GM13976 (cell line): ENCODE data around the gene PML.

Source experiments
- DNase-seq: peaks from one replicate; pipeline ENCODE4 v3.0.0; 2012; ENCODE audit warnings: low spot score
- in situ Hi-C: fragments of 300-500 bp; cut with MboI; formaldehyde crosslinking; loops from one replicate; pipeline ENCODE4 v1.12.0; 2022; ENCODE audit warnings: low sequenced_read_pairs, mixed read lengths, inconsistent platforms; ENCODE audit not compliant: unreplicated experiment
- TF ChIP-seq, protein P1 (sequence below): IDR thresholded peaks from 2 replicates; pipeline ENCODE4 v1.5.1; 2012; ENCODE audit warnings: borderline replicate concordance, mild to moderate bottlenecking; ENCODE audit not compliant: insufficient read depth; ENCODE audit errors: extremely low read depth, missing control alignments, control extremely low read depth

The PML gene

DNA sequence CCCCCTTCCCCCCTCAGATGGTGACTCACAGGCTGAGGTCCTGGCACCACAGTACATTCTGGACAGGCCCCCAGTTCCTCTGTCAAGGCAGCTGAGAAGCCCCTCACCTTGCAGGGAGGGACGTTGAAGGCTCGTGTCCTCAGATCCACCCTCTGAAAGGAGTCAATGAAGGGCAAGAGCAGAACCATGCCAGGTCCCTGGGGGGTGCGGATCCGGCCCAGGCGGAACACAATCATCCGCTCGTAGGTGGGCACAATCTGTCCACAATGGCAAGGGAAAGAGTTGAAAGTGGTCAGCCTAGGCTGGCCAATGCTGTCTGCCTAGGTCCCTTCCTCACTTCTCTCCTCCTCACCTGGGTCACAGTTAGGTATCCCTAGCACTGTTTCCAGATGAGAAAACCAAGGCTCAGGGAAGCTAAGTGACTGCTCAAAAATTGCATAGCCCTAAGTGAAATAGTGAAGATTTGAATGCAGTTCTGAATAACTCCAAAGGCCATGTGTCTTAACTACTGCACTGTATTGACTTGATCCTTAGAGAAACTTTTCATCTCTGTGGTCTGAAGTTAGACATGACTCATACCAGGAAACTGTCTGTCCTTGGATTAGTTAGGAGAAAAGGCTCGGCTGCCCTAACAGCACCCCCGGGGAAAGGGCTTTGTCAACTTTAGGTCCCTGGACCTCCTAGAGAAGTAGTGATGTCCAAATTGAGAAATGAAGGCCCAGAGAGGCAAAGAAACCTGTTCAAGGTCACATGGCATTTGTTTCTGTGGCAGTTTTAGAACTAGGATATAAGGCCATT lies 5.3 kb upstream of the PML start:
- DNase-seq, result no peak
- in situ Hi-C loops, result no loop called here
- TF ChIP-seq, protein P1, sequence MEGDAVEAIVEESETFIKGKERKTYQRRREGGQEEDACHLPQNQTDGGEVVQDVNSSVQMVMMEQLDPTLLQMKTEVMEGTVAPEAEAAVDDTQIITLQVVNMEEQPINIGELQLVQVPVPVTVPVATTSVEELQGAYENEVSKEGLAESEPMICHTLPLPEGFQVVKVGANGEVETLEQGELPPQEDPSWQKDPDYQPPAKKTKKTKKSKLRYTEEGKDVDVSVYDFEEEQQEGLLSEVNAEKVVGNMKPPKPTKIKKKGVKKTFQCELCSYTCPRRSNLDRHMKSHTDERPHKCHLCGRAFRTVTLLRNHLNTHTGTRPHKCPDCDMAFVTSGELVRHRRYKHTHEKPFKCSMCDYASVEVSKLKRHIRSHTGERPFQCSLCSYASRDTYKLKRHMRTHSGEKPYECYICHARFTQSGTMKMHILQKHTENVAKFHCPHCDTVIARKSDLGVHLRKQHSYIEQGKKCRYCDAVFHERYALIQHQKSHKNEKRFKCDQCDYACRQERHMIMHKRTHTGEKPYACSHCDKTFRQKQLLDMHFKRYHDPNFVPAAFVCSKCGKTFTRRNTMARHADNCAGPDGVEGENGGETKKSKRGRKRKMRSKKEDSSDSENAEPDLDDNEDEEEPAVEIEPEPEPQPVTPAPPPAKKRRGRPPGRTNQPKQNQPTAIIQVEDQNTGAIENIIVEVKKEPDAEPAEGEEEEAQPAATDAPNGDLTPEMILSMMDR, result no peak

DNA sequence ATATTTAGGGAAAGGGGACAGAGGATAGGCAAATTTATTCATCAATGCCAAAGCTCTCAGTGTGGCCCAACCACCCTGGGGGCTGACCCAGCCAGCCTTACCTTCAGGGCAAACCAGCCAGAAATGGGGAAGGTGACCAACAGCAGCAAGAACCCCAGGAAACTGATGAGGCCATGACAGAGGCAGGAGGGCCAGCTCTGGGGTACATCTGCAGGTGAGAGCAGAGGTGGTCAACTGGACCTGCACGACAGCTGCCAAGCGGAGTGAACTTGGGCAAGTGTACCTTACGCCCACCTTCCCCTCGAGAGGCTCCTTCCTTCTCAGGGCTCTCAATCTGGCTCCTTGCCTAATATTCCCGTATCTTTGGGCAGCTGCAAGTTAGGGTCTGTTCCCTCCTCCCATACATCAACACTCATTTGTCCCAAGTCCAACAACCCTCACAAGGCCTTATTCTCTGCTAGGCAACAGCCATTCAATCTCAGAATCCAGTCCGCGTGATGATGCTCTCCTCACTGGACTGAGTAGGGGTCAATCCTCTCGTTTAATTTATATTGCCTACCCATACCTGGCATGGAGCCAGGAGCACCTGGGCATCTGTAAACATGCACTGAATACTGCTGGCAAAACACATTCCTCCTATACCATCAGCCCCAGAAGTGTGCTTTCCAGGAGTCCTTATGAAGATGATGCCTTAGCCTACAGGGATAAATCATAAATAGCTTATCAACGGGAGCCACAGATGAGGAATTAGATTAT lies 4.1 kb upstream of the PML start:
- DNase-seq, result no peak
- TF ChIP-seq, protein P1, result no peak
- in situ Hi-C loops, result no loop called here

DNA sequence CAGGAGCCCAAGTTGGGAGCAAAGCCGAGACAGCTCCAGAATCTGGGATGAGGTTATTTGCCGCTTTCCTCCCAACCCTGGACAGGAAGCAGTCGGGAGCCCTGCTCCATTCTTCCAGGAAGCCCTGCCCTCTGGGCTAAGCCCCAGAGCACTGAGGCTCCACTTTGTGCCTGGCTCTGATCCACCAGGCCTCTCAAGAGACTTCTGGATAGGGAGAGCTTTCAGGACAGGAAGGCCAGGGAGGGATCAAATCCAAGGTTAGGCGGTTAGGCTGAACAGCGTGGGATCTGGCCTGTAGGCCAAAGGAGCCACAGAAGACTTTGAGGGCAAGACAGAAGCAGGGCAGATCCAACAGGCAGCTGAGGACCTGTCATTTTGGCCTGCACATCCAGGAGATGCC lies 3.3 kb upstream of the PML start:
- in situ Hi-C loops, result no loop called here
- DNase-seq, result no peak
- TF ChIP-seq, protein P1, result no peak

DNA sequence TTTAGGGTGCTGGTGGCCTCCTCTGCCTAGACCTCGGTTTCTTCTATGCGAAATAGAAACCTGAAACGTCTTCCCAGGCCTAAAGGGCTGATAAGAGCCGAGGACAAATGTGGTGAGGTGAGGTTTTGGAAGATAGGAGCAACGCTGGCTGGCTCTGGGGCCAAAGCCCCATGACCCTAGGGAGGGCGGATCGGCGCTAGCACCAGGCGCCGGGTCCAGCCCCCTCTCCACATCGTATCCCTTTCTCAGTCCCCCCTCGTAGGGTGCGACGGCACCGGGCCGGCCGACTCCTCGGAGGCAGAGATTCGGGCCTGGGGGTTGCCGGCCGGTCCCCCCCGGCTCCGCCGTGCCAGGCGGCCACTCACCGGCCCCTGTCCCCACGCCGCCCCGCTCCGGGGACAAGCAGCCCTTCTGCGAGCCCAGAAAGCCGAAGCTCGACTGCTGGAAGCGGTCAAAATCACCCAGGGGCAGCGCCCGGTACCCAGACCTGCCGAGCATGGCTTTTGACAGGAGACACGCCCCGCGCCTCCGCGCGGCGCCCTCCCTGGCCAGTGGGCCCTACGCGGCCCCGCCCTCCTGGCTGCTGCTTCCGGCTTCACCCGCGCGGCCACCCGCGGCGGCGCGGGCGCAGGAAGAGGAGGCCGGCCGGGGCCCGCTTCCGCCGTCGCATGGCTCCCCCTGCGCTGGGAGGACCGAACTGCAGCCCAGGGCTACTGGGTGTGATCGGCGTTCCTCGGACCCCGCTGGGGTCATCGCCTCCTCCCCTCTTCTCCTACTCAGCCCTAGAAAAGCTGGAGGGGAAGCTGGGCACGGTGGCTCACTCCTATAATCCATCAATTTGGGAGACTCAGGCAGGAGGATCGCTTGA lies 2.6 kb upstream of the PML start, which contains the start of gene STOML1:
Gene STOML1, minus strand, starts transcription at position 570 of the 868 bp plus-strand sequence. Its CDS starts 72 bp downstream, at position 498.
- in situ Hi-C loops, result no loop called here
- TF ChIP-seq, protein P1, result peak; percentile 99
- DNase-seq, result peak; percentile 97

DNA sequence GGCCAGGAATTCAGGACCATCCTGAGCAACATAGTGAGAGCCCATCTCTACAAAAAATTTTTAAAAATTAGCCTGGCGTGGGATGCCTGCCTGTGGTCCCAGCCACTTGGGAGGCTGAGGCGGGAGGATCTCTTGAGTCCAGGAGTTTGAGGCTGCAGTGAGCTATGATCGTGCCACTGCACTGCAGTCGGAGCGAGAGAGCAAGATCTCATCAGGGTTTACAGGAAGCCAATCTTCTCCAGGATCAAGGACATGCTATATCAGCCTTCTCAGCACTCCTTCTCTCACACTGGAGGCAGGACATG lies 2.0 kb upstream of the PML start:
- in situ Hi-C loops, result no loop called here
- DNase-seq, result no peak

More for the DNA sequence above, 2.0 kb upstream of the PML start:
- TF ChIP-seq, protein P1, result no peak
